CMK (cell line): ENCODE measurements around the gene ANKRD29.
"Not testable (repeated sequence)": the region's sequence is repeated elsewhere in the genome, so short reads cannot be mapped to it uniquely, and the experiment has no call there.

Source experiments
- DNase-seq: peaks from one replicate; pipeline ENCODE4 v3.0.0-alpha.2; 2010; ENCODE audit warnings: low read depth

ANKRD29 gene

GRCh38 chr18:23616258-23616657, 46.5 kb downstream of the ANKRD29 start:
- DNase-seq: no peak

DNA sequence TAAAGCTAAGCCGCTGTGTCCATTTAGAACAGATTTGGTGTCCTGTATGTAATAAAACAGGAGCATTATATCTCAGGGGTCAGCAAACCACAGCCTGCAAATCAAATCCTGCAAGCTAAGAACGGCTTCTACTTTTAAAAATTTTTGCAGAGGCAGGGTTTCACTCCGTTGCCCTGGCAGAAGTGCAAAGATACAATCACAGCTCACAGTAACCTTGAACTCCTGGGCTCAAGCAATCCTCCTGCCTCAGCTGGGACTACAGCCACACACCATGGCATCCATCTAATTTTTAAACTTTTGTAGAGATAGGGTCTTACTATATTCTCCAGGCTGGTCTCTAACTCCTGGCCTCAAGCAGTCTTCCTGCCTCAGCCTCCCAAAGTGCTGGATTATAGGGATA, 47.8 kb downstream of the ANKRD29 start:
- no peak for DNase-seq

GRCh38 chr18:23614413-23614812, 48.3 kb downstream of the ANKRD29 start:
- no peak for DNase-seq

- DNase-seq: not testable (repeated sequence)
Measured at GRCh38 chr18:23613091-23613475, 49.6 kb downstream of the ANKRD29 start.

- no peak for DNase-seq
Measured at GRCh38 chr18:23612434-23613090, 50.1 kb downstream of the ANKRD29 start.

DNA sequence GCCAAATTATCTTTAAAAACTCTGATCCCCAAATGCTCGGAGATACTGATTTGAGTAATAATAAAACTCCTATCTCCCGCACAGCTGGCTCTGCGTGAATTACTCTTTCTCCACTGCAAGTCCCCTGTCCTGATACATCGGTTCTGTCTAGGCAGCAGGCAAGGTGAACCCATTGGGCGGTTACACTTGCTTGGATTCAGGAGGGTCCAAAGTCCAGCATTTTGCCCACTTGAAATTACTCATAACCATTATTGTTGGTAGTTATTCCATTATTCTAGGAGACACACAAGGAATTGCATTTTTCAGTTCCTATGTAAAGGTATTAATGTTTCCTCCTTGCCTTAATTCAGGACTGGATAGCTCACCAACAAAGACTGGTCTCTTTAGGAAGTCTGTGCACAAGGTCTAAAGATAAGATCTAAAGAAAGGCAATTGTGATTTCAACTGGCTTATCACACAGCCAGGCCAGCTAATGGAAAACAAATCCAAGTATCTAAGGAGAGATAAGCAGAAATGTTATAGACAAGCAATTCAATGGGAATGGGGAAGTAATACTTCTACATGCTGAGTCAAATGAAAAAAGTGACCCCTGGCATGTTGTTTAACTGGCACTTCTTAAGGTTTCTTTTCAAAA, 53.2 kb downstream of the ANKRD29 start:
- no peak for DNase-seq

DNA sequence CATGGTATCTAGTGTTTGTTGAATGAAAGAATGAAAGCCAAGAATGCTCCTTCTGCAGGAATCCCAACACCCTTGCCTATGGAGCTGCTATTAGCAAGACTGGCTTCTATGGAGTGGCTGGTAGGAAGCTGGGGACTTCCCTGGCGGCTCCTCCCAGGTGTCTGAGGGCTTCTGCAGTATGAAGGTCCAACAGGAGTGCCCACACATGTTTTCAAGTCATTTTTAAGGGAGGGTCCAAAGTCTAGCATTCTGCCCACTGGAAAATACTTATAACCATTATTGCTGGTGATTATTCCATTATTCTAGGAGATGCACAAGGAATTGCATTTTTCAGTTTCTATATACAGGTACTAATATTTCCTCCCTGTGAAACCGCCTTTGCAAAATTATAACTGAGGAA, 54.5 kb downstream of the ANKRD29 start:
- DNase-seq: no peak

- no peak for DNase-seq
Measured at GRCh38 chr18:23605941-23606340, 56.8 kb downstream of the ANKRD29 start.

DNA sequence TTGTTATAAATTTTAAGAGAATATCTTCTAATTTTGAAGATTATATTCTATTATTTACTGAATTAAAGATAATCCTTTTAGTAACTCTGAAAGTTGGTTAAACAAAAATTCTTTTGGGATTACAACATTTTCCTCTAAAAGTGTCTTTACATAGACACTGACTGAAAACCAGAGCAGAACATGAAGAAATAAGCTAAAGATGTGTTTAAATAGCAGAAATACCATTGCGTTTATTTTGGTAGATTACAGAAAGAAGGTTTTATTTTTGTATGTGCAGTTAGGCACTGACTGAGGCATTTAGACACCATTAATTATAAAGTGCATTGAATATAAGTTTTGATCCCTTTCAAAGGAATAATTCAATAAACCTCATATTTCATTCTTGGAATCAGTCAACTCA, 62.9 kb downstream of the ANKRD29 start:
- DNase-seq: no peak

GRCh38 chr18:23596183-23596582, 66.5 kb downstream of the ANKRD29 start:
- DNase-seq: no peak

DNA sequence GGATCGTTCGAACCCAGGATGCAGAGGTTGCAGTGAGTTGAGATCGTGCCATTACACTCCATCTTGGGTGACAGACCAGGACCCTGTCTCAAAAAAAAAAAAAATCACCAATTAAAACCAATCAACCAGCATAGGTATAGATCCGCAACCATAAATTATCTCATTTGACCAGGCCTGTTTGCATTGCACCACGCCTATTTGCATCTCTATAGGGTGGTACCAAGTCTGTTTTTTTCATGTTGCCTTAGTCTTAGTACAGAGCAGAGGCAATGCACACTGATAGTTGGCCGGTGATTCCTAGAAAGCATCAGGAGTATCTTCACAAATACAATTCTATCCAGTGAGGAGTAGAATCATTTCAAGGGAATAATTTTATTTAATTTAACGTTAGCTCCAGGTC, 67.1 kb downstream of the ANKRD29 start:
- no peak for DNase-seq

GRCh38 chr18:23593720-23594119, 69.0 kb downstream of the ANKRD29 start:
- no peak for DNase-seq

GRCh38 chr18:23592911-23593310, 69.8 kb downstream of the ANKRD29 start:
- DNase-seq: no peak

DNA sequence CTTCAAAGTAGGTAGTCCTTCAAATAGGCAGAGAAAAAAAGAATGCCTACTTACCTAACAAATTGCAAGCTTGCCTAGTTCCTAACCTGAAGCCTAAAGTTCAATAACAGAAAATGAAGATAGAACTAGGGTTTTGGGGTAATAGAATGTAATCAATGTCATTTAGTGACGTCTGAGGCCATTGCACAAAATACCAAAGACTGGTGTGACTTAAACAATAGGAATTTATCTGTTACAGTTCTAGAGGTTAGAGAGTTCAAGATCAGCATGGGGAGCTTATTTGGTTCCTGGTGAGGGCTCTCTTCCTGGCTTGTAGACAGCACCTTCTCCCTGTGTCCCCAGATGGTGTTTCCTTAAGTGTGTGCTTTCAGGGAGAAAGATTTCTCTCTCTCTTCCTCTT, 71.7 kb downstream of the ANKRD29 start:
- no peak for DNase-seq

- DNase-seq: no peak
Measured at GRCh38 chr18:23588836-23589560, 73.7 kb downstream of the ANKRD29 start.

GRCh38 chr18:23587220-23587642, 75.5 kb downstream of the ANKRD29 start:
- DNase-seq: no peak

GRCh38 chr18:23586249-23587196, 76.2 kb downstream of the ANKRD29 start, which contains the start of gene NPC1:
Gene NPC1, minus strand, starts transcription at chr18:23586506. Its CDS starts 163 bp downstream, at chr18:23586343.
- DNase-seq: peak; percentile 61

- DNase-seq: no peak
Measured at GRCh38 chr18:23585897-23586248, 76.8 kb downstream of the ANKRD29 start.

- DNase-seq: no peak
Measured at GRCh38 chr18:23585007-23585871, 77.5 kb downstream of the ANKRD29 start.

DNA sequence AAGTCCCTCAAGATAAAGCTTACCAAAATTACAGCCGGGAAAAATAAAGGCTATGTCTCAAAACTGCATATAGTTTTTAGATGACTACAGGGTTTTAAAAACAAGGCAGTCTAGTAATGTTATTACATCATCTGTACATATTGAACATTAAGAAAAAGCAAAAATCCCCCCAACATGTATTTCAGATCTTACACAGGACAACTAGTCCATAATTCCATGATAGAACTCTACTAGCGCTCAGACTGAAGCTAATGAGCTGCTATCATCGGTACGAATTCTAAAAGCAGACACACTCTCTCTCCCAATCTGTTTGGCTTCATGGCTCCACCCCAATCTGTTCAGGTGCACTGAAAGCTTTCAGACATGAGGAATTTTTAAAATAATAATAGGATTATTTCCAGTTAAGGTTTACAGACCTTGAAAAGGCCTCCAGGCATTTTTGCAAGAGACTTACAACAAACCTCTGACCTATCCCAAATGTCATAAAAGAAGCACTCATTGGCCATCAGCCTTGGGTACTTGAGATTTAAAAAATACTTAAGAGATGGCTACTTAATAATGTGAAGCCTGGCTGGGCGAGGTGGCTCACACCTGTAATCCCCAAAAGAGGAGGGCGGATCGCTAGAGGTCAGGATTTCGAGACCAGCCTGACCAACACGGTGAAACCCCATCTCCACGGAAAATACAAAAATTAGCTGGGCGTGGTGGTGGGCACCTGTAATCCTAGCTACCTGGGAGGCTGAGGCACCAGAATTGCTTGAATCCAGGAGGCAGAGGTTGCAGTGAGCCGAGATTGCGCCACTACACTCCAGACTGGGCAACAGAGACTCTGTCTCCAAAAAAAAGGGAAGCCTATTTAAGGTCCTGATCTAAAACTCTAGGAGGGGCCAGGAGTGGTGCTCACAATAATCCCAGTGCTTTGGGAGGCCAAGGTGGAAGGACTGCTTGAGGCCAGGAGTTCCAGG, 78.4 kb downstream of the ANKRD29 start:
- no peak for DNase-seq
